HG02981 (cell line): ENCODE data around the gene BLNK.

ENCODE experiments used
- ATAC-seq: cut with Tn5 transposase; IDR thresholded peaks from one replicate; pipeline ENCODE4 v1.9.1; 2021; ENCODE audit warnings: mild to moderate bottlenecking, moderate library complexity; ENCODE audit not compliant: unreplicated experiment

BLNK gene

DNA sequence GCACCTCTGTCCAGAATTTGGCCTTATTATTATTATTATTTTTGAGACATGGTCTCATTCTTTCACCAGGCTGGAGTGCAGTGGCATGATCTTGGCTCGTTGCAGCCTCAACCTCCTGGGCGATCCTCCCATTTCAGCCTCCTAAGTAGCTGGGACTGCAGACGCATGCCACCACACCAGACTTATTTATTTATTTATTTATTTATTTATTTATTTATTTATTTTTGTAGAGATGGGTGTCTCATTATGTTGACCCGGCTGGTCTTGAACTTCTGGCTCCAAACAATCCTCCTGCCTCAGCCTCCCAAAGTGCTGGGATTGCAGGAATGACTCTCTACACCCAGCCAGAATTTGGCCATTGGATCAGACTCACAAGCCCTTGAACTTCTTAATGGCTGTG, 6.4 kb downstream of the BLNK start:
- no peak for ATAC-seq

DNA sequence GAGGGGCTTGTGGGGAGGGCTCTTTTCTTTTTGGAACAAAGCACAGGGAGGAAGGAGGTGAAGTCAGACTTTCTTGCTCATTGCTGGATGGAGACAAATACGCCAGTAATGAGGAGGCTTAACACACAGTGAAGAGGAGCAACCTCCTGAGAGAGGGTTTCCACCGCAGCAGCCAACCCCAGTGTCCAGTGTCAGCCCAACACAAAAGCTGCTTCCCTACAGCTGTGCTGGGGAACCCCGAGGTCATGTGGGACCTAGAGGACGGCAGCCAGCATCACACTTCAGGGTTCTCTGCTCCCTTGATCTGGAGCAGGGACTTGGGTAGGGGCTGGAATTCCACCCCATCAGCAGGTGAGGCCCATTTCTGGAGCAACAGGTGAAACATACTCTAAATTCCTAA, 7.7 kb downstream of the BLNK start:
- ATAC-seq = no peak

DNA sequence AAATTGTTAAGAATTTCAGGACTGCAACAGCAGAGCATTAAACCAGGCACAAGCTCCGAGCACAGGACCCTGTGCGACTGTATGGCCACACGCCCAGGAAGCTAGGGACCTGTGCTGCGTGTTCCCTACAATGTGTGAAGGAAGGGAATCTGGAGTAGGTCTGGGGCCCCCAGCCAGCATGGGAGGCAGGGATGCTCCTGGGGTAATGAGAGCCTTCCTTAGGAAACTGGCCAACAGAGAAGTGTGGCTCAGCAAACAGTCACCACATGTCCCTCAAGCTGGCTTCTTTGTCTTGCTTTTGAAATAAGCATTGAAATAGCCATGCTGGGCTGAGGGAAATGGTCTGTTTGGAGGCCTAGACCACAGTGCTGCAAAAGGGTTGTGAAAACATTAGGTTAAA, 8.2 kb downstream of the BLNK start:
- no peak for ATAC-seq

- no peak for ATAC-seq
These were observed 9.4 kb downstream of the BLNK start for GRCh38 chr10:96261930-96262329.

DNA sequence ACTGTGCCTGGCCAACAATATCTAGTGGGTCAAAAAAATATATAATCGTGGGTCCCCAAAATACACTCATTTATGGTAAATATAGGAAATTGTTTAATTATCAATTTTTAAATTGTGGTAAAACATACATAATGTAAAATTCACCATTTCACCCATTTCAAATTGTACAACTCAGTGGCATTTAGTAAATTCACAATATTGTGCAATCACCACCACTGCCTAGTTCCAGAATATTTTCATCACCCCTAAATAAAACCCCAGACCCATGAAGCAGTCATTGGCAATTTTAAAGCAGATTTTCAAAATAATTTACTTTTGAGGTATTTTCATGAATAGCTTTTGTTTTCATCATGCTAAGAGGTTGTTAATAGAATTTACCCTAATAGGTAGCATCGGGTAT, 10.2 kb downstream of the BLNK start:
- no peak for ATAC-seq

GRCh38 chr10:96260014-96260413, 11.4 kb downstream of the BLNK start:
- ATAC-seq = no peak

GRCh38 chr10:96259150-96259549, 12.2 kb downstream of the BLNK start:
- ATAC-seq = no peak

DNA sequence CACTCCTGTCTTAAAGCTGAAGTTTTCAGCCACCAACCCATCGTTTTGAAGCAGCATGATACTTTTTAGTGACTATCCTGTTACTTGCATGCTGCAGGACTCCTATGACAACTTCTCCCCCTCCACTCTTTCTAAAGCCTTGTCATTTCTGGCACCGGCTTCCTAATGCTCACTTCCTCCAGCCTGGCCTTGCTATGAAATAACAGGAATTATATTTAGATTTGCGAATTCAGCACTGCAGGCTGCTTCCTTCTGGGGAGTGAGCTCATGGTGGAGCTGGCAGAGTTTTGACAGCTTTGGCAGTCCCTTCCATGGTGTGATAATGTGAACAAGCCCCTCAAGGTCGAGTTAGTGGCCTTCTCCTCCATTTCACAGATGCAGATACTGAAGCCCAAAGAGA, 13.4 kb downstream of the BLNK start:
- no peak for ATAC-seq

- no peak for ATAC-seq
These were observed 15.6 kb downstream of the BLNK start for GRCh38 chr10:96255549-96256333.

DNA sequence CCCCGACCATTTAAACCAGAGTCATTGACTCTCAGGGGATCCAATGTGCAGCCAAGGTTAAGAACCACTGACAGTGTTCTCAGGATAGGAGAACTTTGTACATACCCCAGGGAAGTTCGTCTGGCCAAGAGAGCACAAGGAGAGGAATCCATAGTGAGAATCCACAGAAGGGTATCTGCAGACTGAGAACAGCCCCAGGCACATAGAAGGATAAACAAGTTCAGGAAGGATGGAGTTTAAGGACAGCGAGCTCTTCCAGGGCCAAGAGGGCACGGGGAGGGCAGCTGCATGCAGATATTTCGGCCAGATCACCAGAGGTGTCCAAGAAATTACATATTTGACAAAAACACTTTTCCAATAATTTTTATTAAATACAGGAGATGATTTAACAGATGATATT, 16.4 kb downstream of the BLNK start:
- ATAC-seq = no peak

- no peak for ATAC-seq
These were observed 18.6 kb downstream of the BLNK start for GRCh38 chr10:96252730-96253129.

DNA sequence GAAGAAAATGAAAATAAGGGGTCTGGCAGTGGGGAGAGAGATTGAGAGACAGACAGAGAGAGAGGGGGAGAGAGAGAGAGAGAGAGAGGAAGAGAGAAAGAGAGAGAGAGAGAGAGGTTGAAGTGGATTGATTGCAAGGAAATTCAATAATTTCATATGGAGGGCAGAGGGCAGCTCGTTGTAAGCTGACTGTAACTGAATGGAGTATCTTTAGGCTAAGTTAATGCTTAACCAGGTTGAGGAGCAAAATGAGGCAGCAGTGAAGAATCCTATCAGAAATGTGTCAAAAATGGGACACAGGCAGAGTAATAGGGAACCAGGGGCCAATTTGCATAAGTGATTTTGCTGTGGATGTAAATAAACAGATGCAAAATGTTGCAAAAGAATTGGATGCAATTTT, 21.0 kb downstream of the BLNK start:
- ATAC-seq = no peak

DNA sequence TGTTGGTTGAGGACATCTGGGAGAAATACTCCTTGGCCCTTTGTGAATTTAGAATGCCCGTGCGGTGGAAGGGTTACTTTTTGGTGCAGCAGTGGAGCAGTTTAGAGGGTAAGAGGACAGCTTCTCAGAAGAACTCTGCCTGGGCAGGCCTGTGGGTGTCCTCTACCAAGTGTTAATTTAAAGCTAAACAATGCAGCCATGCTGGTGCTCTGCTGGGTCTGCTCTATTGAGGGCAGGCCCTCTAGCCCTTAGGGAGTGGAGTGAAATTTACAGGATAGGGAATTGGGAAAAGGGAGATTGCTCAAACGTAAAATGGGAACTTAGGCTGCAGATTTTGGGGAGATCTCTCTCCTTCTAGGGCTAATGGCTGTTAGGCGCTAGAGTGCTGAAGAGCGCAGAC, 22.1 kb downstream of the BLNK start:
- no peak for ATAC-seq

DNA sequence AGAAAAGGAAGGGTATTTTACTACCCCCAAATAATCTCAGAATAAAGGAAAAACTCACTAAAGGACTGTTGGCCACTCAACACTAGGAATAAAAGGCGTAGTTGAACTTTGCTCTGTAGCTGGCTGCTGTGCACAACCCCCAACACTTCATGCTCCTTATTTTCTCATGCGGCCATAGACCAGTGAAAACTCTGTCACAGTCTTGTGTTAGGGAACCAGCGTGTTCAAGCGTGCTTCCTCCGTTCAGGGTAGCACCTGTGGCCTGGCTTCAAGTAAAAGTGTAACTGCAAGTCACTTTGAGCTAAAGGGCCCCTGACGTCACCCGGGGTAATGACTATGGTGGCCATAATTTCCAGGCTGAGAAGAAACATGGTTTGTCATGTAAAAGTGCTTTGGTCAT, 27.0 kb downstream of the BLNK start:
- ATAC-seq = peak; percentile 98

DNA sequence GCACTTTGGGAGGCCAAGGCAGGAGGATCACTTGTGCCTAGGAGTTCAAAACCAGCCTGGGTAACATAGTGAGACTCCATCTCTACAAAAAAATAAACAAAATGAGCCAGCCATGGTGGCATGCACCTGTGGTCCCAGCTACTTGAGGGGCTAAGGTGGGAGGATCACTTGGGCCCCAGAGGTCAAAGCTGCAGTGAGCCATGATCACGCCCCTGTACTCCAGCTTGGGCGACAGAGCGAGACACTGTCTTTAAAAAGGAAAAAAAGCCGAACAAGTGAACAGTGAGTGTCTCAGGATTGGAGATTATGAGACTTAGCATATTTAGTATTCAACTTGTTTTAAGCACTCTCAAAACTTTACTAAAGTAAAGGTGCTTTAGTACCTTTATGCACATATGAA, 28.1 kb downstream of the BLNK start:
- no peak for ATAC-seq

GRCh38 chr10:96242822-96243221, 28.5 kb downstream of the BLNK start:
- ATAC-seq = no peak

- no peak for ATAC-seq
These were observed 32.4 kb downstream of the BLNK start for GRCh38 chr10:96238646-96239623.

- ATAC-seq = no peak
These were observed 34.5 kb downstream of the BLNK start for GRCh38 chr10:96236876-96237275.

DNA sequence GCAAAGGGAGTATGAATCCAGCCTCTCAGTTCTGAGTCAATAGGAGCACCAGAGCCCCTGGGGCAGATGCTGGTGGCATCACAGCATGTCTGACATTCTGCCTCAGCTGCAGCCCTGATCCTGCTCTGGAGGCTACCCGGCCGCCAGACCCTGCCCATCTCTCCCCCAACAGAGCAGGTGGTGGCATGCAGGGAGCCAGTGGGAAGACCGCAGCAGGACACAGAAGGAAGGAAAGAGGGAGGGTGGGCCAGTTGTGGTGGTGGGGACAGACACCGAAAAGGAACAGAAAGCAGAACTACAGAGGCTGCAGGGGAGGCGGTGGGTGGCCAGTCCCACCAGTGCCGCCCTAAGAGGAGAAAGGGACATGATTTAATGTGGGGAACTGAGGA, 35.3 kb downstream of the BLNK start:
- no peak for ATAC-seq

DNA sequence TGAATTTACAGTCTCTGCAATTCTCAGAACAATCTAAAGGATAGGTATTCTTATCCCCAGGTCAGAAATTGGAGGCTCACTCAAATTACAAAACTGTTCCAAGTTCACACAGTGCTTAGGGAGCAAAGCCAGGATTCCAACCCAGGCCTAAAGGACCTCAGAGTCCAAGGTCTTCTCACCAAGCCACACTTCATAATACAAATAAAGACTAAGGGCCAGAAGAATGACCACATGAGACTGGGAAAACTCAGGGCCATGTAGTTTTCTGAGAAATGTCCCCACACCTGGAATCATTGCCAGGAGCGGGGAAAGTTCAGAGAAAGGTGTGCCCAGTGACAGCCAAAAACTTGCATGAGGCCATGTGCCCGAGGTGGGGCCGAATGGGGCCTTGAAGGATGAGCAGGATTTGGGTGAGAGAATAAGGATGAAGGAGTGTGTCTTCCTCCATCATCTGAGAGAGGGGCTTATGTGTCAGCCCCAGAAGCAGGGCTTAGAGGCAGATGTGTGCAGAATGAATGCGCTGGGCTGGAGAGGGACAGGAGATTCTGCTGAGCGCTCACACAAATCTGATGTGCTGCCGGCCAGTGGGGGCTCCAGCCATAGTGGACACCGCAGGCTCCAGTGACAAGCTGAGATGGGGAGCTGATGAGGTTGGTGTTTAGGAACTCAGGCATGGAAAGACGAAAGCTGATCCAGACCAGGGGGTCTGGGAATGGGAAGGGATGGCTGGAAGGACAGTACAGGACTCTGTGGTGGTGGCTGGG, 35.9 kb downstream of the BLNK start:
- no peak for ATAC-seq

DNA sequence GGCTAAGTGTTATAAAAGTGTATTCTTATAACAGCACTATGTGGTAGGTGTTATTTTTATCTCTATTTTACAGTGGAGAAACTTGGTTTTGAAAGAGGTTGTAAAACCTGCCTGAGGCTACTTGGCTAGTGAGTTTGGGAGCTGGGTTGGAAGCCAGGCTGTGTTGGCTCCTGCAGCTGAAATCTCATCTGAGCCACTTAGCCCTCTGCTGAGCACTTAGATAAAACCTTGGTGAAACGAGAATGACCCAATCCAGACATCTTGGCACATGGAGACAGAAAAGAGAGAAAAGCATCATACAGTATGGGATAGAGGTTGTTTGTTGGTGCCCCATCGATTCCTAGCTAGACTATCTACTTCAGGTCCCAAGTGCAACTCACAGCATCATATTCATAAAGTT, 37.4 kb downstream of the BLNK start:
- no peak for ATAC-seq
